NCI-H226 (cell line): ENCODE measurements around the gene BCL2L2.
"Not testable (repeated sequence)": the region's sequence is repeated elsewhere in the genome, so short reads cannot be mapped to it uniquely, and the experiment has no call there.

Experiments used
- DNase-seq: peaks from one replicate; pipeline ENCODE4 v3.0.0-alpha.2; 2015

The BCL2L2 gene

GRCh38 chr14:23306412-23307145, at the start of gene BCL2L2:
TSS of gene BCL2L2 (plus strand) at chr14:23306833. CDS start at chr14:23307768, 935 bp downstream.
- peak; percentile 90 for DNase-seq

GRCh38 chr14:23258256-23258655, 48.4 kb upstream of the BCL2L2 start:
- no peak for DNase-seq

- no peak for DNase-seq
Observed at GRCh38 chr14:23259426-23259825, 47.2 kb upstream of the BCL2L2 start.

GRCh38 chr14:23260849-23261248, 45.8 kb upstream of the BCL2L2 start:
- not testable (repeated sequence) for DNase-seq

- no peak for DNase-seq
Observed at GRCh38 chr14:23269193-23269592, 37.4 kb upstream of the BCL2L2 start.

GRCh38 chr14:23275412-23275811, 31.2 kb upstream of the BCL2L2 start:
- no peak for DNase-seq

GRCh38 chr14:23277189-23277588, 29.4 kb upstream of the BCL2L2 start:
- DNase-seq, result no peak

- not testable (repeated sequence) for DNase-seq
Observed at GRCh38 chr14:23277928-23278327, 28.7 kb upstream of the BCL2L2 start.

GRCh38 chr14:23281247-23281646, 25.4 kb upstream of the BCL2L2 start:
- DNase-seq, result no peak

- no peak for DNase-seq
Observed at GRCh38 chr14:23284654-23285529, 21.7 kb upstream of the BCL2L2 start.

- no peak for DNase-seq
Observed at GRCh38 chr14:23285530-23286019, 21.1 kb upstream of the BCL2L2 start.

GRCh38 chr14:23286020-23286901, 20.4 kb upstream of the BCL2L2 start, which contains the start of gene HOMEZ:
TSS of gene HOMEZ (minus strand) at chr14:23286132. CDS start at chr14:23285952, 180 bp downstream.
- peak; percentile 98 for DNase-seq

- DNase-seq, result no peak
Observed at GRCh38 chr14:23286902-23287479, 19.6 kb upstream of the BCL2L2 start.

- no peak for DNase-seq
Observed at GRCh38 chr14:23294734-23295561, 11.7 kb upstream of the BCL2L2 start.

GRCh38 chr14:23296012-23296777, 10.4 kb upstream of the BCL2L2 start:
- DNase-seq, result no peak

GRCh38 chr14:23297096-23297495, 9.5 kb upstream of the BCL2L2 start:
- no peak for DNase-seq

GRCh38 chr14:23297611-23298277, 8.9 kb upstream of the BCL2L2 start:
- no peak for DNase-seq

- DNase-seq, result no peak
Observed at GRCh38 chr14:23299211-23299957, 7.2 kb upstream of the BCL2L2 start.
